GM18498 (cell line): ENCODE measurements around the gene PPP3R1.

ENCODE experiments used
- ATAC-seq: cut with Tn5 transposase; IDR thresholded peaks from one replicate; pipeline ENCODE4 v1.9.1; 2021; ENCODE audit warnings: mild to moderate bottlenecking, moderate library complexity; ENCODE audit not compliant: unreplicated experiment

Gene PPP3R1

GRCh38 chr2:68252400-68253218 lies at the start of gene PPP3R1:
Gene PPP3R1 (minus strand): TSS chr2:68252532. CDS start chr2:68252127, 405 bp downstream.
- peak; percentile 82 for ATAC-seq

GRCh38 chr2:68295516-68295915 lies 43.2 kb upstream of the PPP3R1 start:
- peak; percentile 65 for ATAC-seq

- no peak for ATAC-seq
Observed at GRCh38 chr2:68294913-68295312, 42.6 kb upstream of the PPP3R1 start.

- no peak for ATAC-seq
Observed at GRCh38 chr2:68294187-68294586, 41.9 kb upstream of the PPP3R1 start.

- ATAC-seq: no peak
Observed at GRCh38 chr2:68293755-68294154, 41.4 kb upstream of the PPP3R1 start.

GRCh38 chr2:68293024-68293423 lies 40.7 kb upstream of the PPP3R1 start:
- ATAC-seq: no peak

- ATAC-seq: peak; percentile 75
Observed at GRCh38 chr2:68292108-68292710, 39.9 kb upstream of the PPP3R1 start.

GRCh38 chr2:68291314-68291713 lies 39.0 kb upstream of the PPP3R1 start:
- no peak for ATAC-seq

GRCh38 chr2:68290901-68291300 lies 38.6 kb upstream of the PPP3R1 start:
- ATAC-seq: no peak

GRCh38 chr2:68287580-68288441 lies 35.5 kb upstream of the PPP3R1 start:
- ATAC-seq: no peak

GRCh38 chr2:68284896-68285295 lies 32.6 kb upstream of the PPP3R1 start:
- no peak for ATAC-seq

- ATAC-seq: no peak
Observed at GRCh38 chr2:68283419-68283812, 31.1 kb upstream of the PPP3R1 start.

GRCh38 chr2:68282811-68283418 lies 30.6 kb upstream of the PPP3R1 start:
- ATAC-seq: no peak

- no peak for ATAC-seq
Observed at GRCh38 chr2:68280796-68281195, 28.5 kb upstream of the PPP3R1 start.

GRCh38 chr2:68280348-68280747 lies 28.0 kb upstream of the PPP3R1 start:
- ATAC-seq: no peak

GRCh38 chr2:68279691-68280090 lies 27.4 kb upstream of the PPP3R1 start:
- ATAC-seq: no peak

- no peak for ATAC-seq
Observed at GRCh38 chr2:68278169-68278568, 25.8 kb upstream of the PPP3R1 start.

- no peak for ATAC-seq
Observed at GRCh38 chr2:68274022-68274421, 21.7 kb upstream of the PPP3R1 start.

GRCh38 chr2:68272246-68272994 lies 20.1 kb upstream of the PPP3R1 start:
- no peak for ATAC-seq

- no peak for ATAC-seq
Observed at GRCh38 chr2:68266655-68267054, 14.3 kb upstream of the PPP3R1 start.
